Suprapubic skin (tissue), 4 donors: ENCODE data around the gene RNF180. TPM values are rescaled to one million over a fixed set of nuclear protein-coding genes. Genes with fewer than 3 reads are reported as not detected.

Experiments used
- DNase-seq, 2 donors: peaks; one replicate each; pipeline ENCODE4 v3.0.0-alpha.2; 2019; ENCODE audit warnings: low spot score in 2 of 2
- H3K27ac ChIP-seq: fragments of 200-600 bp; sonication (generic); one replicate; pipeline ENCODE4 v1.5.1; 2019
- H3K27me3 ChIP-seq: fragments of 200-600 bp; sonication (generic); one replicate; pipeline ENCODE4 v1.5.1; 2019
- H3K36me3 ChIP-seq: fragments of 200-600 bp; sonication (generic); one replicate; pipeline ENCODE4 v1.5.1; 2019
- H3K4me1 ChIP-seq: fragments of 200-600 bp; sonication (generic); one replicate; pipeline ENCODE4 v1.5.1; 2019
- H3K4me3 ChIP-seq: fragments of 200-600 bp; sonication (generic); one replicate; pipeline ENCODE4 v1.5.1; 2019; ENCODE audit warnings: mild to moderate bottlenecking
- H3K9me3 ChIP-seq: fragments of 200-600 bp; sonication (generic); one replicate; pipeline ENCODE4 v1.5.1; 2019
- CTCF ChIP-seq, 2 donors: fragments of 200-600 bp in 1 of 2; fragments of 450-650 bp in 1 of 2; sonication (generic) in 1 of 2; IDR thresholded peaks; one replicate each; pipeline ENCODE4 v1.5.1; 2016 to 2019; ENCODE audit warnings: antibody characterized with exemption in 2 of 2, mild to moderate bottlenecking in 1 of 2, moderate library complexity in 1 of 2
- EP300 ChIP-seq: sonication (generic); formaldehyde crosslinking; IDR thresholded peaks from one replicate; pipeline ENCODE4 v1.6.1; 2017; ENCODE audit warnings: antibody characterized with exemption
- POLR2A ChIP-seq, 2 donors: fragments of 450-650 bp; IDR thresholded peaks; one replicate each; pipeline ENCODE4 v1.6.1; 2017; ENCODE audit warnings: antibody characterized with exemption in 2 of 2, mild to moderate bottlenecking in 2 of 2, moderate library complexity in 2 of 2
- POLR2AphosphoS5 ChIP-seq, 3 donors: sonication (generic); formaldehyde crosslinking; IDR thresholded peaks; one replicate each; pipeline ENCODE4 v1.6.1; 2017; ENCODE audit warnings: antibody characterized with exemption in 3 of 3
- WGBS: methylation state at CpG from one replicate; pipeline ENCODE4 v1.1.5; 2018; 5-methylcytosine and 5-hydroxymethylcytosine counted together
- total RNA-seq, 4 donors: library from RNA; depleted of rRNA; stranded (reverse); fragments of >200 nt; gene quantifications; one replicate each; pipeline ENCODE4 v1.1.0, GENCODE V29; 2016

The RNF180 gene
- total RNA-seq, 4 donors from 2014 or later, result 11.3 to 20.9 (median 17.0) TPM

GRCh38 chr5:64156261-64156660, 9.4 kb upstream of the RNF180 start:
- H3K27me3 ChIP-seq, result no peaks in the 10 kb centered on the region
- no peaks in the 10 kb centered on the region for H3K4me1 ChIP-seq
- DNase-seq, result no peak
- WGBS, result 74% methylated on average over 1 of the region's 1 CpG
- H3K27ac ChIP-seq, result no peak overlapping the region
- no peaks in the 10 kb centered on the region for H3K36me3 ChIP-seq
- H3K9me3 ChIP-seq, result no peaks in the 10 kb centered on the region
- TF ChIP-seq POLR2A (IDR thresholded peaks at IDR 0.05) (no peak), CTCF (IDR thresholded peaks at IDR 0.05) (no peak), POLR2AphosphoS5 (IDR thresholded peaks at IDR 0.05) (no peak), EP300 (no peak)
- H3K4me3 ChIP-seq, result no peak overlapping the region

DNA sequence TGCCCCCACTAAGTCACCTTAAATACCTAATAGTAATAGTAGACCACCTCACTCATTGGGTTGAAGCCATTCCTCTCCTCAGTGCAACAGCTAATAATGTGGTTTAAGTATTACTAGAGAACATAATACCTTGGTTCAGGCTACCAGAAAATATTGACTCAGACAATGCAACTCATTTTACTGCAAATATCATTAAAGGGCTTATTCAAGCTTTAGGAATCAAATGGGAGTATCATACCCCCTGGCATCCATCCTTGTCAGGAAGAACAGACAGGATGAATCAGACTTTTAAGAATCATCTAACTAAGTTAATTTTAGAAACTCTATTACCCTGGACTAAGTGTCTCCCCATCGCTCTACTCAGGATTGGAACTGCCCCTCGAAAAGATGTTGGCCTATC, 6.8 kb upstream of the RNF180 start:
- Histone ChIP-seq H3K27me3 (no peaks in the 10 kb centered on the region), H3K4me3 (no peak overlapping the region), H3K36me3 (no peaks in the 10 kb centered on the region), H3K9me3 (no peaks in the 10 kb centered on the region), H3K4me1 (no peaks in the 10 kb centered on the region), H3K27ac (no peak overlapping the region)
- no peak for DNase-seq
- 94% methylated on average over 2 of the region's 2 CpGs for WGBS
- TF ChIP-seq CTCF (IDR thresholded peaks at IDR 0.05), result no peak

GRCh38 chr5:64160201-64160600, 5.4 kb upstream of the RNF180 start:
- H3K4me1 ChIP-seq, result peaks cover 3% of the 10 kb centered on the region
- no peak for DNase-seq
- WGBS, result 97% methylated on average over 6 of the region's 6 CpGs

DNA sequence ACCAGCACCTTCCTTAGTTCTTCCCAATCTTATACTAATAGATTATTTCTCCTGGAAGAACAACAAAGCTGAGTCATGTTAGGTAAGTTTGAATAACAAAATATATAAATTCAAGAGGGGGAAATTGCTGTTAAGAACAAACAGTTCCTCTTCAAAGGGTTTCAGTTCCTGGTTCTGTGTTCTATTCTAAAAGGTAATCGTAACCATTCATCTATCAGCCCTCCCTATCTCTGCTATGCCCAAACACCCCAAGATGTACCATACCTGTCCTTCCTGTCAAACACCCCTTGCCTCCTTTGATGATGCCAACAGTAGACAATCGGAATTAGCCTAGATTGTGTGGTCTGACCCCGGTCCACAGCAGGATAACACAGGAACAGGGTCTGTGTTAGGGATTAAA, 4.2 kb upstream of the RNF180 start:
- Histone ChIP-seq H3K36me3 (no peaks in the 10 kb centered on the region), H3K4me3 (no peak overlapping the region), H3K4me1 (peaks cover 5% of the 10 kb centered on the region), H3K27ac (no peak overlapping the region), H3K27me3 (no peaks in the 10 kb centered on the region), H3K9me3 (no peaks in the 10 kb centered on the region)
- no peak for TF ChIP-seq CTCF (IDR thresholded peaks at IDR 0.05)
- TF ChIP-seq POLR2AphosphoS5 (IDR thresholded peaks at IDR 0.05), result no peak
- TF ChIP-seq POLR2A (IDR thresholded peaks at IDR 0.05), result no peak
- TF ChIP-seq EP300, result no peak
- 88% methylated on average over 3 of the region's 3 CpGs for WGBS
- DNase-seq, result no peak

More at GRCh38 chr5:64160201-64160600, 5.4 kb upstream of the RNF180 start:
- Histone ChIP-seq H3K36me3 (no peaks in the 10 kb centered on the region), H3K27me3 (no peaks in the 10 kb centered on the region), H3K4me3 (no peak overlapping the region), H3K27ac (no peak overlapping the region), H3K9me3 (no peaks in the 10 kb centered on the region)
- TF ChIP-seq CTCF (IDR thresholded peaks at IDR 0.05) (no peak), POLR2AphosphoS5 (IDR thresholded peaks at IDR 0.05) (no peak), POLR2A (IDR thresholded peaks at IDR 0.05) (no peak)

GRCh38 chr5:64163135-64163534, 2.5 kb upstream of the RNF180 start:
- Histone ChIP-seq H3K27ac (no peak overlapping the region), H3K4me1 (peaks cover 14% of the 10 kb centered on the region), H3K4me3 (no peak overlapping the region), H3K9me3 (no peaks in the 10 kb centered on the region), H3K27me3 (no peaks in the 10 kb centered on the region), H3K36me3 (no peaks in the 10 kb centered on the region)
- TF ChIP-seq EP300 (no peak), CTCF (IDR thresholded peaks at IDR 0.05) (no peak), POLR2AphosphoS5 (IDR thresholded peaks at IDR 0.05) (no peak), POLR2A (IDR thresholded peaks at IDR 0.05) (no peak)
- no peak for DNase-seq
